Fibroblast of mammary gland (primary cell): ENCODE results near the gene ZNF254.

ENCODE experiments used
- DNase-seq: peaks from one replicate; pipeline ENCODE4 v3.0.0-alpha.2; 2010; ENCODE audit warnings: low read depth
- H3K4me3 ChIP-seq: 2 replicates; pipeline ENCODE4 v1.5.1; 2011; ENCODE audit warnings: low read depth, mild to moderate bottlenecking, low read length, moderate library complexity; ENCODE audit not compliant: control insufficient read depth
- CTCF ChIP-seq: conservative IDR thresholded peaks from 2 replicates; pipeline ENCODE4 v1.5.1; 2011; ENCODE audit warnings: low read depth, low read length, inconsistent platforms; ENCODE audit not compliant: control insufficient read depth, insufficient read depth

The ZNF254 gene

GRCh38 chr19:24140591-24140990, 53.6 kb downstream of the ZNF254 start:
- DNase-seq: no peak
- TF ChIP-seq CTCF: no peak
- no peak overlapping the region for H3K4me3 ChIP-seq

GRCh38 chr19:24141612-24142011, 54.6 kb downstream of the ZNF254 start:
- H3K4me3 ChIP-seq: no peak overlapping the region
- no peak for DNase-seq
- no peak for TF ChIP-seq CTCF

- no peak for DNase-seq
- no peak overlapping the region for H3K4me3 ChIP-seq
- TF ChIP-seq CTCF: no peak
These were observed 55.8 kb downstream of the ZNF254 start for GRCh38 chr19:24142771-24143170.

- TF ChIP-seq CTCF: peak; percentile 37
- H3K4me3 ChIP-seq: no peak overlapping the region
- peak; percentile 11 for DNase-seq
These were observed 72.7 kb downstream of the ZNF254 start for GRCh38 chr19:24159707-24160106.

- no peak for TF ChIP-seq CTCF
- H3K4me3 ChIP-seq: no peak overlapping the region
- no peak for DNase-seq
These were observed 79.1 kb downstream of the ZNF254 start for GRCh38 chr19:24166055-24166454.

- H3K4me3 ChIP-seq: no peak overlapping the region
- DNase-seq: no peak
- TF ChIP-seq CTCF: no peak
These were observed 86.9 kb downstream of the ZNF254 start for GRCh38 chr19:24173882-24174281.

GRCh38 chr19:24177686-24178085, 90.7 kb downstream of the ZNF254 start:
- DNase-seq: no peak
- no peak for TF ChIP-seq CTCF
- H3K4me3 ChIP-seq: no peak overlapping the region
